Measurements from ENCODE around the gene PCSK9.

Gene PCSK9

GRCh38 chr1:55057270-55057955, 18.1 kb downstream of the PCSK9 start:
- CTCF ChIA-PET = no interaction called here
- POLR2A ChIA-PET = no interaction called here
- no peak for DNase-seq (ENCODE audit: extremely low spot score)
- TF ChIP-seq CTCF (IDR thresholded peaks at IDR 0.05; ENCODE audit: control extremely low read depth, extremely low read depth, low read depth, missing control alignments) = no peak

GRCh38 chr1:55057956-55058298, 18.6 kb downstream of the PCSK9 start:
- ChIA-PET CTCF (no interaction called here), POLR2A (no interaction called here)
- no peak for DNase-seq (ENCODE audit: extremely low spot score)
- TF ChIP-seq CTCF (IDR thresholded peaks at IDR 0.05; ENCODE audit: control extremely low read depth, extremely low read depth, low read depth, missing control alignments) = no peak

- no peak for DNase-seq (ENCODE audit: extremely low spot score)
- CTCF ChIA-PET = interaction anchor here (0.6 to 1.2 kb wide), 3 partner anchors 10 to 114 kb away, joined by 3 to 5 read pairs (median 3); no protein-coding TSS in a partner anchor
- POLR2A ChIA-PET = no interaction called here
- TF ChIP-seq CTCF (IDR thresholded peaks at IDR 0.05; ENCODE audit: control extremely low read depth, extremely low read depth, low read depth, missing control alignments) = no peak
Observed at GRCh38 chr1:55059302-55060132, 20.2 kb downstream of the PCSK9 start.

- POLR2A ChIA-PET = no interaction called here
- DNase-seq (ENCODE audit: extremely low spot score) = no peak
- CTCF ChIA-PET = interaction anchor here (0.6 to 1.4 kb wide), 4 partner anchors 11 to 115 kb away, joined by 3 to 5 read pairs (median 3); no protein-coding TSS in a partner anchor
- TF ChIP-seq CTCF (IDR thresholded peaks at IDR 0.05; ENCODE audit: control extremely low read depth, extremely low read depth, low read depth, missing control alignments) = no peak
Observed at GRCh38 chr1:55060133-55060999, 21.0 kb downstream of the PCSK9 start.

- ChIA-PET POLR2A (no interaction called here), CTCF (interaction anchor here (1.1 to 1.4 kb wide), 2 partner anchors 14 to 116 kb away, joined by 3 to 5 read pairs; no protein-coding TSS in a partner anchor)
- DNase-seq (ENCODE audit: extremely low spot score) = no peak
- no peak for TF ChIP-seq CTCF (IDR thresholded peaks at IDR 0.05; ENCODE audit: control extremely low read depth, extremely low read depth, low read depth, missing control alignments)
Observed at GRCh38 chr1:55061000-55061705, 21.8 kb downstream of the PCSK9 start.

Data from GM10248 (cell line).